Measurements from ENCODE around the gene EID3.

Gene EID3

DNA sequence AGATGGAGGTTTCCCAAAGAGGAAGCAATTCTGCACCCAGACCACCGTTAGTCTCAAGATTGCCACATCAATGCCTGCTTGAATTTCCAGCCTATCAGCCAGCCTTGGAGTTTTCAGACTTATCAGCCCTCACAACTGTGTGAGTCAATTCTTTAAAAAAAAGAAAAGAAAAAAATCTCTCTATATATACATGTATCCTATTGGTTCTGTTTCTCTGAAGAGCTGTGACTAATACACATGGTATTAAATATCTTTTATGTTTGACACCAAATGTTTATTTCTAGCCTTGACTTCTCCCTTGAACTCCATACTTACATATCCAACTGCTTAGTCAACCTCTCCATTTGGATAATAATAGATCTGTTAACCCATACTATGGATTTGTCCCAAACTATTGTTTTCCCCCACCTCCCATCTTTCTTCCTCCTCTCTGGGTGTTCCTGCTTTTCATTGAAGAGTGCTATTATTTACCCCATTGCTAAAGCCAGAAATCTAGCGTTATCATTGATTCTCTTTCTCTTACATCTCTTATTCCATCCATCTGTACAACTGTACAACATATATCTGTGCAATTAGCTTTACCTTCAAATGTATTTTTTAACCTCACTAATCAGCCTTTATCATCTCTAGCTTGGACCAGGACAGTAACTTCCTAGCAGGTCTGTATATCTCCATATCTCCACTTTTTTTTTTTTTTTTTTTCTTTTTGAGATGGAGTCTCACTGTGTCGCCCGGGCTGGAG, 22.7 kb upstream of the EID3 start:
- H3K4me3 ChIP-seq (ENCODE audit: low read length): no peak overlapping the region
- DNase-seq (ENCODE audit: low read depth): peak; percentile 83

DNA sequence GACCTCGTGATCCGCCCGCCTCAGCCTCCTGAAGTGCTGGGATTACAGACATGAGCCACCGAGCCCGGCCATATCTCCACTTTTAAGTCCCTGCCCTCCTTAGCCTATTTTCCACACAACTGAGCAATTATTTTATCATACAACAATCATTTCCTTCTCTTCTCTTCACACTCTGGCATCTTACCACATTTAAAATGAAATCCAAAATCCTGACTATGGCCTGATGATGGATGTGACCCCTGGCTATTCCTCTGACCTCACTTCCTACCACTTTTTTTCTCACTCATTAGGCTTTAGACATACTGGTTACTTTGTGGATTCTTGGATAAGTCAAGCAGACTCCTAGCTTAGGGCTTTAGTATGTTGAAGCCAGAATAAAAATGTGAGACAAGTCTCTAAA, 21.9 kb upstream of the EID3 start:
- TF ChIP-seq, protein P1, sequence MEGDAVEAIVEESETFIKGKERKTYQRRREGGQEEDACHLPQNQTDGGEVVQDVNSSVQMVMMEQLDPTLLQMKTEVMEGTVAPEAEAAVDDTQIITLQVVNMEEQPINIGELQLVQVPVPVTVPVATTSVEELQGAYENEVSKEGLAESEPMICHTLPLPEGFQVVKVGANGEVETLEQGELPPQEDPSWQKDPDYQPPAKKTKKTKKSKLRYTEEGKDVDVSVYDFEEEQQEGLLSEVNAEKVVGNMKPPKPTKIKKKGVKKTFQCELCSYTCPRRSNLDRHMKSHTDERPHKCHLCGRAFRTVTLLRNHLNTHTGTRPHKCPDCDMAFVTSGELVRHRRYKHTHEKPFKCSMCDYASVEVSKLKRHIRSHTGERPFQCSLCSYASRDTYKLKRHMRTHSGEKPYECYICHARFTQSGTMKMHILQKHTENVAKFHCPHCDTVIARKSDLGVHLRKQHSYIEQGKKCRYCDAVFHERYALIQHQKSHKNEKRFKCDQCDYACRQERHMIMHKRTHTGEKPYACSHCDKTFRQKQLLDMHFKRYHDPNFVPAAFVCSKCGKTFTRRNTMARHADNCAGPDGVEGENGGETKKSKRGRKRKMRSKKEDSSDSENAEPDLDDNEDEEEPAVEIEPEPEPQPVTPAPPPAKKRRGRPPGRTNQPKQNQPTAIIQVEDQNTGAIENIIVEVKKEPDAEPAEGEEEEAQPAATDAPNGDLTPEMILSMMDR (IDR thresholded peaks at IDR 0.05; ENCODE audit: insufficient read depth, low read depth, low read length, missing control alignments): no peak
- no peak for DNase-seq (ENCODE audit: low read depth)
- H3K4me3 ChIP-seq (ENCODE audit: low read length): no peak overlapping the region

More for the DNA sequence above, 22.7 kb upstream of the EID3 start:
- TF ChIP-seq, protein P1 (IDR thresholded peaks at IDR 0.05; ENCODE audit: insufficient read depth, low read depth, low read length, missing control alignments): no peak

DNA sequence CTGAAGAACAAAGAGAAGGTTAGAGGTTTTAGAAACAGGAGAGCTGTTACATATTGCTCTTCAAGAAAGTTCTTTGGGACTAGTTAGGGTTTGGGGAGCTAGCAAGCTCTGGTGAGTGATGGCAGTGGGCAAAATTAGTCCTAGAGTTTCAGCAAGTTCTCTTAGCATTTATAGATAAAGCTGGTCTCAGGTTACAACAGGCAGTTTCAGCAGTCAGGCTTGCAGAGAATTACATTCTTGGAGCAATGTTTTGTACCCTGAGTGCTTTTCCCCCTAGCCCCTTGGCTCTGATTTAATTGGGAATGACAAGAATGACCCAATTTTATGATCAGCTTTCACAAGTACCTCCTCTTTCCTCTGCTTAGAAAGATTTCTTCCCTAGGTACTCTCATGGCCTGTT, 21.4 kb upstream of the EID3 start:
- TF ChIP-seq, protein P1 (IDR thresholded peaks at IDR 0.05; ENCODE audit: insufficient read depth, low read depth, low read length, missing control alignments): no peak
- no peak for DNase-seq (ENCODE audit: low read depth)
- H3K4me3 ChIP-seq (ENCODE audit: low read length): no peak overlapping the region

DNA sequence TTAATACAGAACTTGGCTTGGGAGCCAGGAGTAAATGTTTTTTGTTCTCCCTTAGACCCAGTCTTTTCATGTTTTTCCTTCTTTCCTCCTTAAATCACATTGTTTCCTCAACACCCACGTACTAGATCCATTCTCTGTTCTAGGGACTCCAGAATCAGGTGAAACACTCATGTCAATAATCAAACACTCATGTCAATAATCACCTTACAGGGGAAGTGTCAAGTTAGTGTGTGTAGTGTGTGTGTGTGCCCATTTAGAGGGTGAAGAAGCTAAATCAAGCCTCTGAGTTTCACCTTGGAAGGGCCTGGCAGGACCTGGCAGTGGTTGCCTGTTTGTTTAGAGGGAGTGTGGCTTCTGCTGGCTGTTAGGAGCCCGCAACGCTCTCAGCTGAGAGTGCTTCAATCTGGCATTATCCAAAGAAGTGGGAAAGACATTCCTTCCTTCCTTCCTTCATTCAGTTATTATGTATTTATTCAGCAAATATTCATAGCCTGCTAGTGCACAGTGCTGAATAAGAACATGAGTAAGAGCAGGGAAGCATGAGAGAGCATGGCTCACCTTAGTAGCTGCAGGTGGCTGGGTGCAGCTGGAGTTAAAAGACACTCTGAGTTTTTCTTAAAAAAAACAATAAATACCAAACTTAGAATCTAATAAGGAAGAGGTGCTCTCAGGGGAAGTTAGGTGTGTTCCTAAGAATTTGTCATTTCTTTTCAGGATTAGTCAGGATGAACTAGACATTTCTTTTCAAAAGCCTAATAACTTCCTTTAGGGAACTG, 17.6 kb upstream of the EID3 start:
- H3K4me3 ChIP-seq (ENCODE audit: low read length): peak overlapping the region; percentile 59
- peak; percentile 93 for DNase-seq (ENCODE audit: low read depth)
- TF ChIP-seq, protein P1 (IDR thresholded peaks at IDR 0.05; ENCODE audit: insufficient read depth, low read depth, low read length, missing control alignments): no peak

DNA sequence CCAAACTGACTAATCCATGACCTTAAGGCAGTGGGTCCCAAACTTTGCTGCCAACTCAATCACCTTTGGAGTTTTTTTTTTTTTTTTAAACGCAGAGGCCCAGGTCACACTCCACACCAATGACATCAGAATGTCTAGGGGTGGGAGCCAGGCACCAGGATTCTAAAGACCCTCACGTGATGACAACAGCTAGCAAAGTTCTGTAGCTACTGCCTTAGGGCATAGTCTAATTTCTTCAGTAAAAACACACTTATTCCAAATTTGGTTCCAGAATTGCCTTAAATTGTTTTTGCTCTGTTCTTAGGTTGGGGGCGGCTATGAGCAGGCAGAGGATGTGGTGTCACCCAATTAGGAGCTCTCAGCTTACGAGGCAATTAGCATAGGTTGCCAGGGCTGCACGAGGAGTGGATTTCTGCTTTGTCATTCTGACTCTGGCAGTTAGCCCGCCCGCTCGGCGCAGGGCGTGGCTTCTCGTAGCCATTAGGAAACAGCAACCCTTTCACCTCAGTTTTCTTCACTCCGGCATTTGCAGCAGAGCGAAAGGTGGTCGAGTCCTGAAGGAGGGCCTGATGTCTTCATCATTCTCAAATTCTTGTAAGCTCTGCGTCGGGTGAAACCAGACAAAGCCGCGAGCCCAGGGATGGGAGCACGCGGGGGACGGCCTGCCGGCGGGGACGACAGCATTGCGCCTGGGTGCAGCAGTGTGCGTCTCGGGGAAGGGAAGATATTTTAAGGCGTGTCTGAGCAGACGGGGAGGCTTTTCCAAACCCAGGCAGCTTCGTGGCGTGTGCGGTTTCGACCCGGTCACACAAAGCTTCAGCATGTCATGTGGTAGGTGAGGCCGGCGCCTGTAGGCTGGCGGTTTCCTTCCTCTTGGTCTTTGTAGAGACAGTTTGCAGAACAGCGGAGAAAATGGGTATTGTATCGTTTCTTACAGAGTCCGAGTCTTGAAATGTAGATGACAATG, 16.7 kb upstream of the EID3 start:
- DNase-seq (ENCODE audit: low read depth): peak; percentile 98
- TF ChIP-seq, protein P1 (IDR thresholded peaks at IDR 0.05; ENCODE audit: insufficient read depth, low read depth, low read length, missing control alignments): no peak
- H3K4me3 ChIP-seq (ENCODE audit: low read length): peak overlapping the region; percentile 59

DNA sequence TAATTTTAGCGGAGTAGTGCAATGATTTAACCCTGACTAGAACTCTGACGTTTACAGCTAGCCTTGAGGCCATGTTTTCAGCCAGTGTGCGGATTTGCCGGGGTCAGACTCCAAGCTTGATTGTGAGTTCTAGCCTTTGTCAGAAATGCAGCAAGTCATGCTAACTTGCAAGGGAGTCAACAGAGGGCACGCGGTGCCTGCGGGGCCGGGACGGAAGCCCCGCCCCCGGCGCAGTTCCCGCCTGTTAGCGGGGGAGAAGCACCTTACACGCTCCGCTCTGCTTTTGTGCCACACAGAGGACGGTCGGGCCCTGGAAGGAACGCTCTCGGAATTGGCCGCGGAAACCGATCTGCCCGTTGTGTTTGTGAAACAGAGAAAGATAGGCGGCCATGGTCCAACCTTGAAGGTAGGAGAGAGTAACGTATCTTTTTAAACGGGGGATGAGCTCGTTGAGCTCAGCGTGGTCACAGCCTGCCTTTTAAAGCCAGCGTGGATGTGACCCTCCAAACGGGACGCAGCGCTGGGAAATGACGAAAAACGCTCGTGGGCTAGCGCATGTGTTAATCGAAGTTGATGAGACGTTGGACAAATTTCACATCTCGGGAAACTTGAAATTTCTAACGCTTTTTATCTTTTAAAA, 14.8 kb upstream of the EID3 start:
- H3K4me3 ChIP-seq (ENCODE audit: low read length): peak overlapping the region; percentile 59
- TF ChIP-seq, protein P1 (IDR thresholded peaks at IDR 0.05; ENCODE audit: insufficient read depth, low read depth, low read length, missing control alignments): no peak
- DNase-seq (ENCODE audit: low read depth): peak; percentile 88
